Measurements from ENCODE around the gene SHB. TPM values are rescaled to one million over a fixed set of nuclear protein-coding genes. Genes with fewer than 3 reads are reported as not detected.

Gene SHB
- total and polyA plus RNA-seq, 2 donors (not counting 3 experiments of a cell fraction or from before 2014, with no cell fraction given): 13.4 to 24.9 TPM

GRCh38 chr9:37996819-37997217, 72.2 kb downstream of the SHB start:
- dilution Hi-C loops (cut with MboI; ENCODE audit: extremely low pct_ligation_motif_present, low sequenced_read_pairs) (no loop called here), intact Hi-C loops (cut with micrococcal nuclease) (no loop called here)
- TF ChIP-seq FOS (IDR thresholded peaks at IDR 0.05; ENCODE audit: borderline replicate concordance, insufficient read depth, low read length) (no peak), EZH2 (IDR thresholded peaks at IDR 0.05; ENCODE audit: borderline replicate concordance, low read depth, low read length, severe bottlenecking) (no peak), POLR2AphosphoS5 (IDR thresholded peaks at IDR 0.05; ENCODE audit: insufficient read depth, low read depth, low read length) (no peak), MYC (IDR thresholded peaks at IDR 0.05; ENCODE audit: low read depth, low read length) (no peak), POLR2A (IDR thresholded peaks at IDR 0.05; ENCODE audit: low read depth, low read length) (no peak)
- TF ChIP-seq, protein P1, sequence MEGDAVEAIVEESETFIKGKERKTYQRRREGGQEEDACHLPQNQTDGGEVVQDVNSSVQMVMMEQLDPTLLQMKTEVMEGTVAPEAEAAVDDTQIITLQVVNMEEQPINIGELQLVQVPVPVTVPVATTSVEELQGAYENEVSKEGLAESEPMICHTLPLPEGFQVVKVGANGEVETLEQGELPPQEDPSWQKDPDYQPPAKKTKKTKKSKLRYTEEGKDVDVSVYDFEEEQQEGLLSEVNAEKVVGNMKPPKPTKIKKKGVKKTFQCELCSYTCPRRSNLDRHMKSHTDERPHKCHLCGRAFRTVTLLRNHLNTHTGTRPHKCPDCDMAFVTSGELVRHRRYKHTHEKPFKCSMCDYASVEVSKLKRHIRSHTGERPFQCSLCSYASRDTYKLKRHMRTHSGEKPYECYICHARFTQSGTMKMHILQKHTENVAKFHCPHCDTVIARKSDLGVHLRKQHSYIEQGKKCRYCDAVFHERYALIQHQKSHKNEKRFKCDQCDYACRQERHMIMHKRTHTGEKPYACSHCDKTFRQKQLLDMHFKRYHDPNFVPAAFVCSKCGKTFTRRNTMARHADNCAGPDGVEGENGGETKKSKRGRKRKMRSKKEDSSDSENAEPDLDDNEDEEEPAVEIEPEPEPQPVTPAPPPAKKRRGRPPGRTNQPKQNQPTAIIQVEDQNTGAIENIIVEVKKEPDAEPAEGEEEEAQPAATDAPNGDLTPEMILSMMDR (IDR thresholded peaks at IDR 0.05; ENCODE audit: extremely low read depth in 1 of 2, insufficient read depth in 1 of 2, low read depth in 1 of 2, low read length in 2 of 2): no peak
- TF ChIP-seq, protein P2, sequence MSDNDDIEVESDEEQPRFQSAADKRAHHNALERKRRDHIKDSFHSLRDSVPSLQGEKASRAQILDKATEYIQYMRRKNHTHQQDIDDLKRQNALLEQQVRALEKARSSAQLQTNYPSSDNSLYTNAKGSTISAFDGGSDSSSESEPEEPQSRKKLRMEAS (IDR thresholded peaks at IDR 0.05; ENCODE audit: insufficient read depth, insufficient read length): no peak
- Histone ChIP-seq H2AFZ (ENCODE audit: low read depth, low read length) (no peak overlapping the region), H3K4me3 (replicated peaks in 1 of 3; ENCODE audit: insufficient read depth in 1 of 3, low read depth in 1 of 3, low read length in 3 of 3) (no peak overlapping the region), H3K27ac (ENCODE audit: insufficient read depth, low read depth, low read length) (no peak overlapping the region), H4K20me1 (replicated peaks; ENCODE audit: control insufficient read depth, extremely low read depth, insufficient read depth, low read length) (no peaks in the 10 kb centered on the region), H3K4me2 (ENCODE audit: insufficient read depth, low read length) (no peak overlapping the region), H3K9me3 (replicated peaks; ENCODE audit: control insufficient read depth, insufficient read depth, low read length) (no peaks in the 10 kb centered on the region), H3K4me1 (ENCODE audit: control insufficient read depth, extremely low read depth, insufficient read depth, low read length) (peaks cover 7% of the 10 kb centered on the region), H3K79me2 (ENCODE audit: control insufficient read depth, insufficient read depth, low read length) (peaks cover 11% of the 10 kb centered on the region), H3K9me1 (replicated peaks; ENCODE audit: control insufficient read depth, extremely low read depth, insufficient read depth, low read length) (no peaks in the 10 kb centered on the region), H3K36me3 (ENCODE audit: control insufficient read depth in 2 of 2, extremely low read depth in 1 of 2, insufficient read depth in 2 of 2, low read length in 2 of 2) (peaks cover 0 to 3% of the 10 kb centered on the region in 2 experiments), H3K27me3 (ENCODE audit: control insufficient read depth in 2 of 2, insufficient read depth in 2 of 2, low read length in 2 of 2) (no peaks in the 10 kb centered on the region), H3K9ac (replicated peaks; ENCODE audit: extremely low read depth, insufficient read depth, low read length) (no peak overlapping the region)
- no TSS peak for BruUV-seq (replicated peaks)
- FAIRE-seq (no peak), DNase-seq (ENCODE audit: low read depth, low spot score) (no peak)
- CTCF ChIA-PET: interaction anchor here (1.4 to 3.6 kb wide), 4 partner anchors 12 to 91 kb away, joined by 3 to 9 read pairs (median 4); no protein-coding TSS in a partner anchor
- POLR2A ChIA-PET: no interaction called here

All from endothelial cell of umbilical vein (primary cell).